Neural crest cell (in vitro differentiated cells): Measurements from ENCODE around the gene MPRIP. TPM values are rescaled to one million over a fixed set of nuclear protein-coding genes. Genes with fewer than 3 reads are reported as not detected.
A peak's percentile ranks its signal among the peaks of the same experiment; 100 is the strongest.
"Not testable (repeated sequence)": the region's sequence is repeated elsewhere in the genome, so short reads cannot be mapped to it uniquely, and the experiment has no call there.

ENCODE experiments used
- DNase-seq: peaks from one replicate; pipeline ENCODE4 v3.0.0; 2021; ENCODE audit warnings: low read depth, mixed read lengths, low spot score
- H3K27ac Mint-ChIP-seq: one replicate; pipeline ENCODE4 v1.8.0; 2021; ENCODE audit warnings: mild to moderate bottlenecking, mixed read lengths; ENCODE audit not compliant: unreplicated experiment
- H3K27me3 Mint-ChIP-seq: 2 replicates; pipeline ENCODE4 v1.8.0; 2021; ENCODE audit warnings: low read depth, mild to moderate bottlenecking, mixed read lengths
- H3K36me3 Mint-ChIP-seq: 2 replicates; pipeline ENCODE4 v1.8.0; 2021; ENCODE audit warnings: low read depth, mild to moderate bottlenecking, mixed read lengths
- H3K4me1 Mint-ChIP-seq: 2 replicates; pipeline ENCODE4 v1.8.0; 2021; ENCODE audit warnings: mixed read lengths
- H3K4me3 Mint-ChIP-seq: one replicate; pipeline ENCODE4 v1.8.0; 2021; ENCODE audit warnings: mild to moderate bottlenecking, mixed read lengths
- H3K9me3 Mint-ChIP-seq: 2 replicates; pipeline ENCODE4 v1.8.0; 2021; ENCODE audit warnings: mixed read lengths
- total RNA-seq: library from RNA; stranded (reverse); gene quantifications from 2 replicates; pipeline ENCODE4 v1.2.1, GENCODE V29; 2021
- TF ChIP-seq, protein P1 (sequence below): fragments of 200-600 bp; sonication (generic); conservative IDR thresholded peaks from 2 replicates; pipeline ENCODE4 v1.5.0; 2021; ENCODE audit warnings: antibody characterized with exemption, mild to moderate bottlenecking

MPRIP gene
- total RNA-seq, 1 donor from 2014 or later, result 241 TPM

DNA sequence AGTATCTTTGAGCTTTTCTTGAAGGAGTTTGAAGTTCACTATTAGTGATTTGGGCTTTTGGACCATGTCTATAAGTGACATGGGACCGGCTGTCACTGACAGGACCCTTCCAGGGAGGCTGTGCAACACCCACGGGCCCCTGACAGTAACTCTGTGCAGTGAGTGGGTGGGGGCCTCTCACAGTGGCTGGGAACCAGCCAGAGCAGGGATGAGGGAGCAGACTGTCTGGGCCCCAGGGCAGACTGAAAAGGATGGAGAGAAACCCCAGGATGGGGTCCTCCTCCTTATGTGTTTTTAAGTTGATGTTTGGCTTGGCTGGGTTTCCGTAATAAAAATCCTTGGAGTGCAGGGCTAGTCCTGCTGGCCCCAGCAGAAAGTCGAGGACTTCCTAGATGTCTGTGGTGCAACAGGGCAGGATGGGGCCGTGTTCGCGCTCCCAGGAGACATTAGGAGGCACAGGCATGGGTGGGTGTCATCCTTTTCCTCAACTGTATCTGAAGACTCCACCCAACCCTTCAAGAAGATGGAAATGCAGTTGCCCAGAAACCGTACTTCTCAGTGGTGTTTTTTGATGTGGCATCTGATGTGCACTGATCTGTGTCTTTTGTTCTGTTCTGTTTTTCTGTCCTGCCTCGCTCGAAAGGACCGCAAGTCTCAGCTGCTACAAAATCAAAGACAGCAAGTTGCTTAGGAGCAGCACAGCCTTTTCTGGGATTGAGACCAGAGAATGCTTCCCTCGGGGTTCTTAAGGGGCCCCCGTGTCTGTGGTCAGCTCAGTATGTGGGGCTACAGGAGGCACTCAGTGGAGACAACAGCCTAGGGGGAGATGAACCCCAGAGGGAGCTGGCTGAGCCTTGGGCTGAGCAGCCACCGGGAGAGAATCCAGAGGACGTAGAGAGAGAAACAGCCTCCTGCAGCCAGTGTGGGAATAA lies 139.7 kb downstream of the MPRIP start:
- peaks cover 12% of the 10 kb centered on the region for H3K36me3 Mint-ChIP-seq
- H3K27ac Mint-ChIP-seq, result no peak overlapping the region
- TF ChIP-seq, protein P1, sequence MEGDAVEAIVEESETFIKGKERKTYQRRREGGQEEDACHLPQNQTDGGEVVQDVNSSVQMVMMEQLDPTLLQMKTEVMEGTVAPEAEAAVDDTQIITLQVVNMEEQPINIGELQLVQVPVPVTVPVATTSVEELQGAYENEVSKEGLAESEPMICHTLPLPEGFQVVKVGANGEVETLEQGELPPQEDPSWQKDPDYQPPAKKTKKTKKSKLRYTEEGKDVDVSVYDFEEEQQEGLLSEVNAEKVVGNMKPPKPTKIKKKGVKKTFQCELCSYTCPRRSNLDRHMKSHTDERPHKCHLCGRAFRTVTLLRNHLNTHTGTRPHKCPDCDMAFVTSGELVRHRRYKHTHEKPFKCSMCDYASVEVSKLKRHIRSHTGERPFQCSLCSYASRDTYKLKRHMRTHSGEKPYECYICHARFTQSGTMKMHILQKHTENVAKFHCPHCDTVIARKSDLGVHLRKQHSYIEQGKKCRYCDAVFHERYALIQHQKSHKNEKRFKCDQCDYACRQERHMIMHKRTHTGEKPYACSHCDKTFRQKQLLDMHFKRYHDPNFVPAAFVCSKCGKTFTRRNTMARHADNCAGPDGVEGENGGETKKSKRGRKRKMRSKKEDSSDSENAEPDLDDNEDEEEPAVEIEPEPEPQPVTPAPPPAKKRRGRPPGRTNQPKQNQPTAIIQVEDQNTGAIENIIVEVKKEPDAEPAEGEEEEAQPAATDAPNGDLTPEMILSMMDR, result no peak
- no peak for DNase-seq
- H3K4me3 Mint-ChIP-seq, result no peak overlapping the region
- H3K4me1 Mint-ChIP-seq, result no peaks in the 10 kb centered on the region
- H3K27me3 Mint-ChIP-seq, result no peaks in the 10 kb centered on the region
- H3K9me3 Mint-ChIP-seq, result no peaks in the 10 kb centered on the region

DNA sequence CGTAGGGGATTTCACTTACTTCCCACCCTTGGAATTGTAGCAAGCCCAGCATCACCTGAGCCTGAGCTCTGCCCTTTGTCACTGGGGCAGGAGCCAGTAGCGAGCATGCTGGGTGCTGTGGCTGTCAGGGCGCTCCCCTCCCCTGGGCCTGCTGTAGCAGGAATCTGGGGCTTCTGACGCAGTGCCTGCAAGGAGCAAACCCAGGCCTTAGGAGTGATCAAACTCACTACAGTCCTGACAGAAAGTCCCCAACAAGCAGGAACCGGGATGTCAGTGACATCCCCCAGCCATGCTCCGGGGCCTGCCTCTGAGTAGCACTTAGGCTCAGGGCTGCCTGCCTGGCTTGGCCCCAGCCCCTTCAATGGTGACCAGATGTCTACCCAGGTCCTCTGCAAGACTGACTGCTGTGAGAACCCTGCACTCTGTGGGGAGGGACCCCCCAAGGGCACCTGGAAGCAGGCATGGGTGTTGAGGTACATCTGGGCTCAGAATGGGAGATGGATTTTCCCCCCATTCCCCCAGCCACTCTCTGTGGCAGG lies 140.4 kb downstream of the MPRIP start:
- no peak overlapping the region for H3K4me3 Mint-ChIP-seq
- H3K36me3 Mint-ChIP-seq, result peaks cover 8% of the 10 kb centered on the region
- no peak for DNase-seq
- no peak overlapping the region for H3K27ac Mint-ChIP-seq
- no peaks in the 10 kb centered on the region for H3K9me3 Mint-ChIP-seq
- TF ChIP-seq, protein P1, result no peak
- no peaks in the 10 kb centered on the region for H3K4me1 Mint-ChIP-seq
- no peaks in the 10 kb centered on the region for H3K27me3 Mint-ChIP-seq

- no peaks in the 10 kb centered on the region for H3K27me3 Mint-ChIP-seq
- H3K9me3 Mint-ChIP-seq, result no peaks in the 10 kb centered on the region
- peak overlapping the region; percentile 43 for H3K27ac Mint-ChIP-seq
- no peak for DNase-seq
- no peak overlapping the region for H3K4me3 Mint-ChIP-seq
- no peaks in the 10 kb centered on the region for H3K4me1 Mint-ChIP-seq
- TF ChIP-seq, protein P1, result no peak
- H3K36me3 Mint-ChIP-seq, result peaks cover 12% of the 10 kb centered on the region
Measured at GRCh38 chr17:17183744-17184143, 141.5 kb downstream of the MPRIP start.

GRCh38 chr17:17184985-17185757 lies 142.9 kb downstream of the MPRIP start:
- H3K9me3 Mint-ChIP-seq, H3K4me3 Mint-ChIP-seq, H3K4me1 Mint-ChIP-seq, H3K27ac Mint-ChIP-seq, DNase-seq, H3K27me3 Mint-ChIP-seq: not testable (repeated sequence)
- H3K36me3 Mint-ChIP-seq, result peaks cover 12% of the 10 kb centered on the region

DNA sequence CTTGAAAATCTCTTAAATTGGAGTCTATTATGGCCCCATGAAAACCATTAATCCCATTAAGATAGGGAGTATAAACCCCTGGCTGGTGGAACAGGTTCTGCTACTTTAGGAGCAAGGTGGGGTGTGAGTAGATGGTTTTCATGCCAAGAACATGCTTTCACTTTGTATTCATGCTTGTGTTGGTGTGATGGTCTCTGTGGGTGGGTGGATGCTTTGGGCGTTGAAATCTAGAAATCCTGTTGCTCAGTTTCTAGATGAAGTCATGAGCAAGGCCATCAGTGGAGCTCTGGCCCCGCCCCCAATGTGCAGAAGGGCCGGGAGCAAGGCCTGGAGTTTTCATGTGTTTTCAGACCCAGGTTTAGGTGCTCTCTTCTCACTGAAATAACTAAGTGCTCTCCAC lies 143.8 kb downstream of the MPRIP start:
- Mint-ChIP-seq H3K27me3 (no peaks in the 10 kb centered on the region), H3K36me3 (peaks cover 9% of the 10 kb centered on the region), H3K27ac (no peak overlapping the region), H3K4me1 (no peaks in the 10 kb centered on the region), H3K4me3 (no peak overlapping the region), H3K9me3 (no peaks in the 10 kb centered on the region)
- TF ChIP-seq, protein P1, result no peak
- no peak for DNase-seq
